ENCODE measurements around the gene ABCC1.

The ABCC1 gene

GRCh38 chr16:16005721-16006120 is 56.3 kb downstream of the ABCC1 start:
- TF ChIP-seq CTCF (conservative IDR thresholded peaks at IDR 0.05; ENCODE audit: low read length): no peak
- DNase-seq (ENCODE audit: low read depth): no peak
- no peak overlapping the region for H3K4me3 ChIP-seq (ENCODE audit: low read length)

GRCh38 chr16:16006650-16007049 is 57.2 kb downstream of the ABCC1 start:
- no peak for TF ChIP-seq CTCF (conservative IDR thresholded peaks at IDR 0.05; ENCODE audit: low read length)
- no peak for DNase-seq (ENCODE audit: low read depth)
- no peak overlapping the region for H3K4me3 ChIP-seq (ENCODE audit: low read length)

- DNase-seq (ENCODE audit: low read depth): no peak
- no peak for TF ChIP-seq CTCF (conservative IDR thresholded peaks at IDR 0.05; ENCODE audit: low read length)
- no peak overlapping the region for H3K4me3 ChIP-seq (ENCODE audit: low read length)
Measured at GRCh38 chr16:16007743-16008111, 58.3 kb downstream of the ABCC1 start.

- no peak for TF ChIP-seq CTCF (conservative IDR thresholded peaks at IDR 0.05; ENCODE audit: low read length)
- no peak for DNase-seq (ENCODE audit: low read depth)
- no peak overlapping the region for H3K4me3 ChIP-seq (ENCODE audit: low read length)
Measured at GRCh38 chr16:16008666-16009065, 59.2 kb downstream of the ABCC1 start.

- H3K4me3 ChIP-seq (ENCODE audit: low read length): no peak overlapping the region
- no peak for TF ChIP-seq CTCF (conservative IDR thresholded peaks at IDR 0.05; ENCODE audit: low read length)
- no peak for DNase-seq (ENCODE audit: low read depth)
Measured at GRCh38 chr16:16009401-16009800, 60.0 kb downstream of the ABCC1 start.

- no peak for DNase-seq (ENCODE audit: low read depth)
- TF ChIP-seq CTCF (conservative IDR thresholded peaks at IDR 0.05; ENCODE audit: low read length): no peak
- H3K4me3 ChIP-seq (ENCODE audit: low read length): no peak overlapping the region
Measured at GRCh38 chr16:16010194-16010593, 60.8 kb downstream of the ABCC1 start.

GRCh38 chr16:16012144-16012543 is 62.7 kb downstream of the ABCC1 start:
- no peak for DNase-seq (ENCODE audit: low read depth)
- TF ChIP-seq CTCF (conservative IDR thresholded peaks at IDR 0.05; ENCODE audit: low read length): no peak
- no peak overlapping the region for H3K4me3 ChIP-seq (ENCODE audit: low read length)

Measured in AG10803 (cell line).